Right hindlimb (tissue), 1 donor: Measurements from ENCODE around the gene ADAP1.
A peak's percentile ranks its signal among the peaks of the same experiment; 100 is the strongest.

ENCODE experiments used
- DNase-seq: peaks from one replicate; pipeline ENCODE4 v3.0.0-alpha.2; 2018

Gene ADAP1

DNA sequence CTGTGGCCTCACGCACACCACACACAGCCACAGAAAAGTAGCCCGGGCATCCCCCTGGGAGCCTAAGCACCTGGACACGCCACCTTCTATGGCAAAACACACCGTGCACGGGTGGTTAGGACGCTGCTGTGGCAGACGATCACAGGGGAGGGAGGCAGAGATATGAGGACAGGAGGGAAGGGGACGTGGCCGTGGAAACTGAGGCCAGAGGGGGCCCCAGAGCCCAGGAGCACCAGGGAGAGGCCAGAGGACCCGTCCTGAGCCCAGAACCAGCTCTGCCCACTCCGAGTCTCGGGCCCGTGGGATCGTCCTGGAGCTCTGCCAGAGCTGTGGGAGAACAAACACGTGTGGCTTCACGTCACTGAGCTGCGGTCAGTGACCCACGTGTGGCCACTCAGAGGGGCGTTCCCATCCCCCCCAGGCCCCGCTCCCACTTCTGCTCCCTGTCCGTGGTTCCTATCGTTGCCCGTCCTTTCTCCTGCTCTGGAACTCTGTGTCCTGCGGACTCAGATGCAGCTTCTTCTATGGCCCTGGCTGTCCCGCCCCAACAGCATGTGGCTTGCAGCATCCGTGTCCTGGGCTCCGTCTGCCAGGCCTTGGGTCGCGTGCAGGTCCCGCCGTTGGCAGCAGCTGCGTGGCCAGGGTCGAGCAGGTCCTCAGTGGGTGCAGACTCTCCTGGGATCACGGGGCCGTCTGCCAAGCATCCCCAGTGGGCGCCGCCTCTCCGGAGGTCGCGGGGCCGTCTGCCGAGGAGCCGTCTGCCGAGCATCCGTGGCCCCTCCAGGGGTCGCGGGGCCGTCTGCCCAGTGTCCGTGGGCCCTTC is 47.1 kb downstream of the ADAP1 start:
- DNase-seq: no peak

DNA sequence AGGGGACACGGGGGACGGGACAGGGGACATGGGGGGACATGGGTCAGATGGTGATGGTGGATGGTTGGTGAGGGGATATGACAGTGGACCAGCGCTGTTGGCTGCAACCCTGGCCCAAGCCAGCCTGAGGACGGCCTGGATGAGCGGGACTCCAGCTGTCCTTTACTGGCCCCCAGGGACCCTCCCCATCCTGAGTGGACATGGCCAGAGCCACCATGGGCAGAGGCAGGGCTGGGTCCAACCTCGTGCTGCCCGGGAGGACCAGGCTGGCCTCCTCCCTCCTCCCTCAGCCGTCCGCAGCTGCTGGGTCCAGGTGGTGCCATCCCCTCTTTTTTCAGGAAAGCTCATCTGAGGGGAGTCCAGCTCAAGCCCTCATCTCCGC is 47.7 kb downstream of the ADAP1 start:
- DNase-seq: no peak

- no peak for DNase-seq
Observed at GRCh38 chr7:904847-905246, 49.6 kb downstream of the ADAP1 start.

DNA sequence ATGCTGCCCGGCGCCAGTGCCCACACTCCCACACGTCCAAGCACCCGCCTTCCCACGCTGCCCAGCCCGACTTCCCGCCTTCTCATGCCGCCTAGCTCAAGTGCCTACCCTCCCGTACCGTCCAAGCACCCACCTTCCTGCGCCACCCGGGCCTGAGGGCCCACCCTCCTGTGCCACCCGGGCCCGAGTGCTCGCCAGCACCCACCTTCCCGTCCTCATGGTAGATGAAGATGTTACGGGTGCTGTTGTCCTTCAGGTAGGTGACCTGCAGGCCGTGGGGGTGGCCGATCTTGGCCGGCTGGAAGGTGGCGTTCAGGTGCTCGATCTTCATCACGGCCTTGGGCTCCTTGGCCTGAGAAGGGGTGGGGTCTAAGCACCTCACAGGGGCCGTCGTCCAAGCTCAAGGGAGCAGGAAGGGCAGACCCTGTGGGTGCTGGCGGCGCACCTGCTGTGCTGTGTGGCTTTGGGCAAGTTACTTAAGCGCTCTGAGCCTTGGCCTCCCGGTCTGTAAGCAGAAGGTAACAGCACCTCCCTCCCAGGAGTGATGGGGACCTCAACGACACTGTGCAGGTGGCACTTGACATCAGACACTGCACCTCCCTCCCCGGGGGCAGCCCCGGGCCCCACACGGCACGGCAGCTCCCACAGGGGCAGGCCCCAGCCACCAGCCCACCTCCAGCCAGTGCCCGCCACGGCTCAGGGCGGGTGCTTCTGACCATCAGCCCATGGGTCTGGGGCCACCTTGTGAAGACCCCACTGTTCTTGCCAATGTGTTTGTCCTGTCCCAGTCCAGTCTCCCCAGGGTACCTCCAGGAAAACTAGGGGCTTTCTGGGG is 50.3 kb downstream of the ADAP1 start:
- no peak for DNase-seq

DNA sequence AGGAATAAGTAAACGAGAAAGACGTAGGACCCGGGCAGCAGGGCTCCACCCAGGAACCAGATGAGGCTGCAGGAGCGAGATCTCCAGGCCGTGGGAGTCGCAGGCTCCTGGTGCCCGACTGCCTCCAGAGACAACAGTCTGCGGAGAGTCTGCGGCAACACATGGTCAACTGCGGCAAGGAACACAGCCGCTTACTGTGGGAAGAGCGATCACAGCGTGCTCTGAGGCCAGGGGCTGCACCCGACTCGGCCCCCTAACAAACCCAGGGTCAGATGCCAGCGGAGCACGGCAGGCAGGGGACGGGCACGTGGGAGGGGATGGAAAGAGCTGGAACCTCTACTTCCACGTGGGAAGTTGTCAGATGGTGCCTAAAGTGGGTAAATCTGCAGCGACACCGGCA is 51.5 kb downstream of the ADAP1 start:
- DNase-seq: no peak

DNA sequence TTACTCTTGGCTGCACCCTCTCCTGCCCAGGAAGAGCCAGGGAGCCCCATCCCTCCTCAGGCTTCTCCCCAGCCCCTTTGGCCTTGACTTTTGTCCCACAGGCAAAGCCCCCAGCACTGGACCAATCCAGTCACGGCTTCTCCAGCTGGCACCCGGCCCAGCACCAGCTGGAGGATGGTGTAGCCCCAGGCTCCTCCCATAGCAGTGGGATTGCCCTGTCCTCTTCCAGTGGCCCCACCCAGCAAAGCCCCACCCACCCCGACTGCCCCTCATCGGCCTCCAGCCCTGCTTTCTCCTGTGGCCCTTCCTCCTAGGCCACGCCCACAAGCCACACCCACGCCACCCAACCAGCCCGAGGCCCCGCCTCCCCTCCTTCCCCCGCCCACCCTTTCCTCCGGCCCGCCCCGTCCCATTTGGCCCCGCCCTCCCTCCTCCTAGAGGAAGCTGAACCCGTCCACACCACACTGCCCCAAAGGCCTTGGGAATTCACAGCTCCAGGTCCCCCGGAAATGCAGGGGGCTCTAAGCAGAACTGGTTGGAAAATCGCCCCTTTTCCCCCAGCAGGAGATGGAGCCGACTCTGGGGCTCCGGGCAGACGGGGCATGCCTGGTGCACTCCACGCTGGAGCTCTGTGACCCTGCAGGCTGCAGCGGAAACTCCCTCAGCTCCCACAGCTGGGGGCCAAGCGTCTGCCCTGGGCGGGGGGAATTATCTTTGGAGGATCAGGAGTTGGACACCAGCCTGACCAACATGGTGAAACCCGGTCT is 52.9 kb downstream of the ADAP1 start:
- DNase-seq: peak; percentile 84

- no peak for DNase-seq
Observed at GRCh38 chr7:901041-901387, 53.5 kb downstream of the ADAP1 start.

GRCh38 chr7:900331-901040 is 54.0 kb downstream of the ADAP1 start:
- no peak for DNase-seq

- DNase-seq: no peak
Observed at GRCh38 chr7:899806-900205, 54.7 kb downstream of the ADAP1 start.

- DNase-seq: no peak
Observed at GRCh38 chr7:898855-899681, 55.4 kb downstream of the ADAP1 start.

GRCh38 chr7:898460-898854 is 56.0 kb downstream of the ADAP1 start:
- DNase-seq: no peak

DNA sequence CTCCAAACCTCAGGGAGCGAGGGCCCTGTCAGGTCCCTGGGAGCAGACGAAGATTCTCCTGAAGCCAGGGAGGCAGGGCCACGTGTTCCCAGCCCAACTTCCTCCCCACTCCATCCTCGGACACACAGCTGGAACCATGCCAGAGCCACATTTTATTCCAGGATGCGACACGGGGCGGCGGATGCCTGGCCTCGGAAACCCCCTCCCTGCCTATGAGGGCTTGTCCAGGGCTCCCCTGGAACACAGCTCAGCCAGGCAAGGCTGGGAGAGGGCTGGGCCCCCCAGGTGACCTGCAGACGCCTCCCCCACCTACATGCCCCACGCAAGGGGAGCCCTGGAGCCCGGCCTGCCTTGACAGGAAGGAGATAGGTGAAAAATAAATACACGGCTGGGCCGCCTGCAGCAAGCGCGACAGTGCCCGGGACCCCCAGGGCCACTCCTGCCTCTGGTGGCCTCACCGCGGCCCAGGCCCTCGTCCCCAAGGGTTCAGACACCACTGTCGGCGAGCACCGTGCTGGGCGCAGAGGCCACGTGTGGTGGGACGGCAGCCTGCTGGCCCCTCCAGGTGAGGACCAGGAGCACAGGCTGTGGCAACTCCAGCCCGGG is 56.6 kb downstream of the ADAP1 start:
- DNase-seq: peak; percentile 66

DNA sequence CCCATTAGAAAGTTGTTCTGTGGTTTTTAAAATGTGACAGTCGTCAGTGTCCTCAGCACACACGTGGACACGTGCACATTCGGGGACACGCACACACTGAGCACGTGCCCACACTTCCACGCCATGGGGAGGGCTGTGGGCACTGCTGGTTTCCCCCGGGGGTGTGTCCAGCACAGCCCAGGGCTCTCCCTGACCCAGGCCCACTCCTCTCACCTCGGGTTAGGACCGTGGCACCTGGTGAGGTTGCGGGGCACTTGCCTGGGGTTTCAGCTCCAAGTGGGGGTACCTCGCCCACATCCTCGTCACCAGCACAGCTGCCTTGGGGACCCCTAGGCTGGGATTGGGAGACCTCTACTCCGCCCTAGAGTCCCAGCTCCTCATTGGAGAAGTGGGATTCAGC is 57.4 kb downstream of the ADAP1 start:
- no peak for DNase-seq

DNA sequence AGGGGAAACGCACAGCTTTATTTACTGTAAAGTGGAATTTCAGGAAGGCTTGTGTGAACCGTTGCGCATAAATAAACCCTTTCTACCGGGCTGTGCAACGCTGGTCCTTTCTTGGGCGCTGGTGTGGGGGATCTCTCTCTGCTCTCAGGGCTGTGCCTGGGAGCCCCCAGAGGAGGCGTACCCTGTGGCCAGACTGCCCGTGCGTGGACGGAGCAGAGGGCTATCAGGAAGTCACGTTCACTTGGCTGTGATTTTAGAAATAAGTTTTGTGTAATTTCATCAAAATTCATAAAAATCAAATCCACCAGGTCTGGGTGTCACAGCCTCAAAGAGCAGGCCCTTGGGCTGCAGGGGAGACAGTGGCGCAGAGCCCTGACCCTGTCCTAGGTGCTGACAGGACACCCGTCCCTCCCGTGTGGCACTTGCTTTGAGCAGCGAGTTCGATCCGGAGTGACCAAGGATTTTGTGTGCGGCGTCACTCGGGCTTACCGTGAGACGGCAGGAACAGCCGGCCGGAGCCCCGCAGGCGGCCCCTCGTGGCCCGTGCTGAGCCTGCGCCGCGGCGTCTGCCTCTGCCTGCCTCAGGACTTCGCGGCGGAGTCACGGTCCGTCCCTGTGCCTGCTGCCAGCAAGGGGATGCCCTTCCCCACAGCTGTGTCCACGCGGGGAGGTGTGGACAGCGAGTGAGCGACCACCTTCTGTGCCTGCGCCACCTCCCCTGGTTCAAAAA is 58.0 kb downstream of the ADAP1 start:
- no peak for DNase-seq

- no peak for DNase-seq
Observed at GRCh38 chr7:895451-896052, 58.9 kb downstream of the ADAP1 start.

DNA sequence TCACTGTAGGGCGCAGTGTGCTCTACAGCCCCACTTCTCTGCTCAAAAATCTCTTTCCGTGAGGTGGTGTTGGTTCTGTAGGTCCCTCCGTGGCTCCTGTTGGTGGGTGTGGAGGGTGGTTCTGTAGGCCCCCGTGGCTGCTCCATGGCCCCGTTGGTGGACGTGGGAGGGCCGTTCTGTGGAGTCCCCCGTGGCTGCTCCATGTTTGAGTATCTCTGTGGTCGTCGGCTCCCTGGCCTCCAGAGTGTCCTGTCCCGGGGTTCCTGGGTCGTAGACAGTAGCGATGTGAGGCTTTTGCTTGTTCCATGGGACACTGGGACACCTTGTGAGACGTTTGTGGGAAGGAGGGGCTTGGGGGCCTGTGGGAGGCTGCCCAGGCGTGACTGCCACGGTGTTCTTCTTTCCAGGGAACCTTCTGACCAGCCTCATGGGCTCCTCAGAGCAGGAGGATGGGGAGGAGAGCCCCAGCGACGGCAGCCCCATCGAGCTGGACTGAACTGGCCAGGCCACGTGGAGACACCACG is 59.5 kb downstream of the ADAP1 start:
- no peak for DNase-seq

- DNase-seq: no peak
Observed at GRCh38 chr7:894164-894867, 60.2 kb downstream of the ADAP1 start.

GRCh38 chr7:893686-894085 is 60.8 kb downstream of the ADAP1 start:
- DNase-seq: no peak
